ENCODE measurements around the gene WNT5A. TPM values are rescaled to one million over a fixed set of nuclear protein-coding genes. Genes with fewer than 3 reads are reported as not detected.
"Not testable (repeated sequence)": the region's sequence is repeated elsewhere in the genome, so short reads cannot be mapped to it uniquely, and the experiment has no call there.

The WNT5A gene
- total RNA-seq, 2 experiments from 2014 or later, result not detected

DNA sequence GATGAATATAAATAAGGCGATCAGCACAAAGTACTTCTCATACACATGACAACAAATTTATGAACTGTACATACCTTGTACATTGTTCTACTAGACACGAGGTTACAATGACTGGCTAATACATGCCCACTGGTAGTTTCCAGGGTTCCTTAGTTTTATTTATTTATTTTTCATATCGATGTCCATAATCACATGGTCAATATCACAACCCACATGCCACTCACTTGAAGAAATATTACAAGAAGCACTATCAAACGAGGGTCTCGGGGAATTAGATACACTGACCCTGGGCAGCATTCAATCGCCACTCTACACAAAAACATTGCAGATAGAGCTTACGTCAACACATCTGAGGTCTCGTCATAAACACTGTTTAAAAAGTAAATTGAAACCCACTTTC lies 21.2 kb upstream of the WNT5A start:
- no peaks in the 10 kb centered on the region for H3K9me3 Mint-ChIP-seq
- TF ChIP-seq, protein P1, sequence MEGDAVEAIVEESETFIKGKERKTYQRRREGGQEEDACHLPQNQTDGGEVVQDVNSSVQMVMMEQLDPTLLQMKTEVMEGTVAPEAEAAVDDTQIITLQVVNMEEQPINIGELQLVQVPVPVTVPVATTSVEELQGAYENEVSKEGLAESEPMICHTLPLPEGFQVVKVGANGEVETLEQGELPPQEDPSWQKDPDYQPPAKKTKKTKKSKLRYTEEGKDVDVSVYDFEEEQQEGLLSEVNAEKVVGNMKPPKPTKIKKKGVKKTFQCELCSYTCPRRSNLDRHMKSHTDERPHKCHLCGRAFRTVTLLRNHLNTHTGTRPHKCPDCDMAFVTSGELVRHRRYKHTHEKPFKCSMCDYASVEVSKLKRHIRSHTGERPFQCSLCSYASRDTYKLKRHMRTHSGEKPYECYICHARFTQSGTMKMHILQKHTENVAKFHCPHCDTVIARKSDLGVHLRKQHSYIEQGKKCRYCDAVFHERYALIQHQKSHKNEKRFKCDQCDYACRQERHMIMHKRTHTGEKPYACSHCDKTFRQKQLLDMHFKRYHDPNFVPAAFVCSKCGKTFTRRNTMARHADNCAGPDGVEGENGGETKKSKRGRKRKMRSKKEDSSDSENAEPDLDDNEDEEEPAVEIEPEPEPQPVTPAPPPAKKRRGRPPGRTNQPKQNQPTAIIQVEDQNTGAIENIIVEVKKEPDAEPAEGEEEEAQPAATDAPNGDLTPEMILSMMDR (IDR thresholded peaks at IDR 0.05), result no peak
- no peak for DNase-seq
- H3K27ac Mint-ChIP-seq, result no peak overlapping the region
- ATAC-seq, result no peak
- no peaks in the 10 kb centered on the region for H3K4me1 Mint-ChIP-seq (ENCODE audit: low read depth)
- POLR2A ChIA-PET, result no interaction called here
- intact Hi-C loops (cut with micrococcal nuclease), result no loop called here
- H3K4me3 Mint-ChIP-seq, result no peak overlapping the region
- no peaks in the 10 kb centered on the region for H3K36me3 Mint-ChIP-seq (ENCODE audit: low read depth)
- CTCF ChIA-PET, result no interaction called here
- H3K27me3 Mint-ChIP-seq, result no peaks in the 10 kb centered on the region

DNA sequence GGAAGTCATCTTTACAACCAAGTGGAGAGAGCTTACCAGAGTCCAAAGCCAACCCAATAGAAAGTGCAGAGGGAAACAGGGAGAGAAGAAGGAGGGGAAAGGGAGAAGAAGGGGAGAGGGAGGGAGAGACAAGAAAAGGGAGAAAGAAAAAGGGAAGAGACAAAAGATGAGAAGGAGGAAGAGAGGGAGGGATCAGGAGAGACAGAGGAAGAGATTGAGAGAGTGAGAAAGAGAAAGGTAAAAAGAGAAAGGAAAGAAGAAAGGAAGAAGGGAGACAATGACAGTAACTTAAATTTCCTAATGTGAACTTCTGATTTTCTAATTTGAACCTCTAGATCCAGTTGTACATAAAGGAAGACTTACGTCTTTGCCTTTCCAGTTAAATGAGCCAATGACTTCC lies 20.7 kb upstream of the WNT5A start:
- TF ChIP-seq, protein P1 (IDR thresholded peaks at IDR 0.05), result no peak
- DNase-seq, result no peak
- no peaks in the 10 kb centered on the region for H3K4me1 Mint-ChIP-seq (ENCODE audit: low read depth)
- intact Hi-C loops (cut with micrococcal nuclease), result no loop called here
- H3K27ac Mint-ChIP-seq, result no peak overlapping the region
- H3K9me3 Mint-ChIP-seq, result no peaks in the 10 kb centered on the region
- POLR2A ChIA-PET, result no interaction called here
- CTCF ChIA-PET, result no interaction called here
- H3K36me3 Mint-ChIP-seq (ENCODE audit: low read depth), result no peaks in the 10 kb centered on the region
- H3K4me3 Mint-ChIP-seq, result no peak overlapping the region
- ATAC-seq, result no peak
- no peaks in the 10 kb centered on the region for H3K27me3 Mint-ChIP-seq

DNA sequence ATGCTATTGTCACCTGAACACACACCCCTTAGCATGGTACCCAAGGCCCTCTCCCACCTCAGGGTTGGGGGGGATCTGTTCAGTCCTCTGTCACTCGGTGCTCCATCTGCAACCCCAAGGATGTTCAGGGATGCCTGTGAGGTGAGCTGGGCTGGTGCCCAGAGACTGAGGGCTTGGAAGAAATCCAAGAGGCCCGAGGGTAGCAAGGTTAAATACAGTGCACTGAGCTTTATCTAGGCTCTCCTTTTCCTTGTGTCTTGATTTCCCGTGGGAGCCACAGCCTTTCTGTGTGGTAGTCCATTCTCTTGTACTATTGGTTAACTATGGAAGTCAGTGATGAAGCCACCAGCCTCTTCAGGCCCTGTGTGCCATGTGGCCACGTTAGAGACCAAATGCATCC lies 18.7 kb upstream of the WNT5A start:
- ATAC-seq, result no peak
- Mint-ChIP-seq H3K9me3 (no peaks in the 10 kb centered on the region), H3K27ac (no peak overlapping the region), H3K4me3 (no peak overlapping the region), H3K27me3 (no peaks in the 10 kb centered on the region), H3K4me1 (ENCODE audit: low read depth) (no peaks in the 10 kb centered on the region), H3K36me3 (ENCODE audit: low read depth) (no peaks in the 10 kb centered on the region)
- ChIA-PET CTCF (no interaction called here), POLR2A (no interaction called here)
- intact Hi-C loops (cut with micrococcal nuclease), result no loop called here
- TF ChIP-seq, protein P1 (IDR thresholded peaks at IDR 0.05), result no peak
- no peak for DNase-seq

DNA sequence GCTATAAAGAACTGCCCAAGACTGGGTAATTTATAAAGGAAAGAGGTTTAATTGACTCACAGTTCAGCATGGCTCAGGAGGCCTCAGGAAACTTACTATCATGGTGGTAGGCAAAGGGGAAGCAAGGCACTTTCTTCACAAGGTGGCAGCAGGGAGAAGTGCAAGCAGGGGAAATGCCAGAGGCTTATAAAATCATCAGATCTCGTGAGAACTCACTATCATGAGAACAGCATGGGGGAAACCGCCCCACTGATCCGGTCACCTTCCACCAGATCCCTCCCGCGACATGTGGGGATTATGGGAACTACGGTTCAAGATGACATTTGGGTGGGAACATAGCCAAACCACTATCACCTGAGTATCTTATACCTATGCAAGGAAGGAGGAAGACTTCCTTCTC lies 18.0 kb upstream of the WNT5A start:
- intact Hi-C loops (cut with micrococcal nuclease); H3K4me3 Mint-ChIP-seq; H3K27ac Mint-ChIP-seq; H3K4me1 Mint-ChIP-seq (ENCODE audit: low read depth); DNase-seq; H3K9me3 Mint-ChIP-seq; H3K27me3 Mint-ChIP-seq; POLR2A ChIA-PET; H3K36me3 Mint-ChIP-seq (ENCODE audit: low read depth); CTCF ChIA-PET; ATAC-seq: not testable (repeated sequence)

DNA sequence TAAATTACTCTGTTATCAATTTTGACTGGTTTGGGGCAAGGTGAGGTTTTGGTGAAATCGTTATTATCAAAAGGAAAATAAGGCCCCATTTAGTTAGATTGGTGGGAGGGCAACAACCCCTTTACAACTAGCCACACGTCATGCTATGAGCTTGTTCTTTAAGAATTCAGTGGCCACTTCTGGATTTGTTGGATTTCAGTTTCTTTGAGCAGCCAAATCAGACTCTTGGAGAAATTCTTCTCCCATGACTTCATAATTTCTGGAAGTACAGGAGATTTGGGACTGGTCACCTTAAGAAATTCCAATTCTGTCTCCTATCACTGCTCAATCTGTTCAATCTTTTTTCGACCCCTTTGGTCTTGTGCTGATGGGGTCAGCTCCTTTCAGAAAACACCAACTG lies 14.8 kb upstream of the WNT5A start:
- Mint-ChIP-seq H3K4me1 (ENCODE audit: low read depth) (no peaks in the 10 kb centered on the region), H3K9me3 (no peaks in the 10 kb centered on the region), H3K27me3 (no peaks in the 10 kb centered on the region), H3K27ac (no peak overlapping the region), H3K36me3 (ENCODE audit: low read depth) (no peaks in the 10 kb centered on the region), H3K4me3 (no peak overlapping the region)
- ATAC-seq (no peak), DNase-seq (no peak)
- CTCF ChIA-PET, result no interaction called here
- intact Hi-C loops (cut with micrococcal nuclease), result no loop called here
- POLR2A ChIA-PET, result no interaction called here
- TF ChIP-seq, protein P1 (IDR thresholded peaks at IDR 0.05), result no peak

Data from activated CD8-positive, alpha-beta T cell treated with anti-CD3 and anti-CD28 coated beads for 36 hours (primary cell).